ENCODE measurements around the gene ANKRD60.

ANKRD60 gene, protein sequence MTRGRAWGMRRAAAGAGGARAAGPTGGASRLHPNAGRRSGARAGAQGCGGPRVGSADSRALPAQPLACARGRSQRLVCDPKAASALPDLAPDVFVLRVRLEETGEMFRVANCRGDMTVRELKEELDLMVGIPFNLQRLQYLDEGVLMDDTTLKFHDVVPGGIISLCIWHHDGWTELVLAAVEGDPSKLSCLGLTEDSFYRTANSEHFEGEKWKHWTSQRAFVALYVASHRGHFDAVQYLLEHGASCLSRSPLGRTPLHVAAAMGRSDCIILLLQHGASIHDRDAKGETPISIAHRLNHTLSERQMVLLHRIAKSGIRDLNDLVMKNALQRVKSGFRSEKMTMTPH

DNA sequence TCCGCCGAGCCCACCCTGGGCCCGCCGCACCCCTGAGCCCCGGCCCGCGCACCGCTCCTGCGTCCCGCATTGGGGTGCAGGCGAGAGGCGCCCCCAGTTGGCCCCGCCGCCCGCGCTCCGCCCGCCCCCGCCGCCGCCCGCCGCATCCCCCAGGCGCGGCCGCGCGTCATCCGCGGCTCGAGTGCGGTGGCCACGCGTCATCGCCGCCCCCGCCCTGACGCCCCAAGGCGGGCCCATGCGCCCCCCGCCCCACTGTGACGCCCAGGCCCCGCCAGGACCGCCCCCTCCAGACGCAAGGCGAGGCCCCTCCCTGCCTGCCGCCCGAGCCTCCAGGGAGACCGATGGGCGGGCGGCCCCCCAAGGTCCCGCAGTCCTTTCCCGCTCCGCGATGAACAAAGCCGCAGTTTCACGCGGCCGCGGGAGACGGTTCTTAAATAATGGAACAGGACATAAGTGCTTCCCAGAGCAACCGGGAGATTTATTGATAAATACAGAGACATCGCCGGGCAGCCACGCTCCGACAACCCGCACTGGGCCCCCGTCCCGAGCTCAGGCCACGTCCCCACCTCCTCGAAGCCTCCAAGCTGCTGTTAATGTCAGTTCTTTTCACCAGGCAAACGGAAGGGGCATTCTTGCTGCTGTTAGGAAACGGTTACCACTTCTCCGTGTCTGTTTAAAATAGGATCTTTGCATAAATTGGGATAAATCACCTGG, at the start of gene ANKRD60:
ANKRD60 (minus strand) TSS at position 170 of the 714 bp plus-strand sequence; CDS start at position 170, 0 bp downstream.
- DNase-seq: peak; percentile 76

DNA sequence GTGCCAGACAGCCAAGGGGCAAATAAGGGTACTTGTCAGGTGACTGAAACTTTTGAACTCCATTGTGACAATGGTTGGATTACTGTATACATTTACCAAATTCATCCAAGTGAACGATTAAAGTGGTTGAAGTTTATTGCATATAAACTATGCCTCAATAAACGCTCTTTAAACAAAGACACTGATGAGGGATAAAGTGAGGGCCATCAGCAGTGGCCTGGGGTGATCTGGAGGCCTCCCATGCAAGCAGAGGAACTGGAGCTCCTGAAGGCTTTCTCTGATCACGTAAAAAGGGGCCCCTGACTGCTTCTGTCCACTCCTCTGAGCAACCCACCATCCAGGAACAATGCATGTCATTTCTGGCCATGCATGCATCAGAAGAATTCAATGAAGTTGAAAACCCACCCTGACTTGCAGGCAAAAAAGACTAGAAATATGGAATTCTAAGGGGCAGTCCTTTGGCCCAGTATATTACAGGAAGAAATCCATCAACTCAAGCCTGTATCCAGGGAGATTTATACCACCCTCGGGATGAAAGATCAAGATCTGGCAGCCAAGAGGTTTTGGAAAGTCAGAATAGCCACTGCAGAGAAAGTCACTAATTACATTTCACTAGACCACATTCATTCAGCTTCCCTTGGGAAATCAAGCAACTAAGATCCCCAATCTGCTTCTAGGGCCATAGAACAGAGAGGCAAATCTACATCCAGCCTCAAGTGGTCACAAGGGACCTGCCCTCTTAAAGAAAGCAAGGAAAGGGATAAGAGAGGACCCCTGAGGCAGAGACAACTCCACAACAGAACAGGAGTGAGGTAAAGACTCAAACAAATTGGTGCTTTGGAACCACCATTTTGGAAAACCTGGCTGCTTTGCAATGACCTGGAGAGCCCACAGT, 49.4 kb upstream of the ANKRD60 start:
- DNase-seq: no peak

DNA sequence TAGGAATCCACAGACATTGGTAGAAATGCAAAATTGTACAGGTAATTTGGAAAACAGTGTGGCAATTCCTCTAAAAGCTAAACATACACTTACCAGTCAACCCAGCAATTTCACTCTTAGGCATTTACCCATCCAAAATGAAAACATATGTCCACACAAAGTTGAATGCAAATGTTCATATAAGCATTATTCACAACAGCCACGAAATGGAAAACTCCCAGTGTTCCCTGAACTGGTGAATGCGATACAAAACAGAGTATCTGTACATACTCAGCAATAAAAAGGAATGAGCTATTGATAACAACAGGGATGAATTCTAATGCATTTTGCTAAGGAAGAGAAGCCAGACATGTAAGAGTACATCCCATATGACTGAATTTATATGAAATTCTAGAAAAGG, 48.7 kb upstream of the ANKRD60 start:
- DNase-seq: no peak

DNA sequence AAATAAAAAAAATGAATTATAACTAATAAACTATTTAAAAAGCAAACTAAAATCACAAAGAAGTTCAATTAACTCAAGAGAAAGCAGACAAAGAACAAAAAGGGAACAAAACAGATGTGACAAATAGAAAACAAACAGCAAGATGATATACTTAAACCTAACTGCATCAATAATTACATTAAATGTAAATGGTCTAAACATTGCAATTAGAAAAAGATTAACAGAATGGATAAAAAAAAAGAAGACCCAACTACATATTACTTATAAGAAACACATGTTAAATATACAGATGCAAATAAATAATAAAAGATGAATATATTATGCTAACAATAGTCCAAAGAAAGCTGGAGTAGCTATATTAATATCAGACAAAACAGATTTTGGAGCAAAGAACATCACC, 45.9 kb upstream of the ANKRD60 start:
- DNase-seq: no peak

DNA sequence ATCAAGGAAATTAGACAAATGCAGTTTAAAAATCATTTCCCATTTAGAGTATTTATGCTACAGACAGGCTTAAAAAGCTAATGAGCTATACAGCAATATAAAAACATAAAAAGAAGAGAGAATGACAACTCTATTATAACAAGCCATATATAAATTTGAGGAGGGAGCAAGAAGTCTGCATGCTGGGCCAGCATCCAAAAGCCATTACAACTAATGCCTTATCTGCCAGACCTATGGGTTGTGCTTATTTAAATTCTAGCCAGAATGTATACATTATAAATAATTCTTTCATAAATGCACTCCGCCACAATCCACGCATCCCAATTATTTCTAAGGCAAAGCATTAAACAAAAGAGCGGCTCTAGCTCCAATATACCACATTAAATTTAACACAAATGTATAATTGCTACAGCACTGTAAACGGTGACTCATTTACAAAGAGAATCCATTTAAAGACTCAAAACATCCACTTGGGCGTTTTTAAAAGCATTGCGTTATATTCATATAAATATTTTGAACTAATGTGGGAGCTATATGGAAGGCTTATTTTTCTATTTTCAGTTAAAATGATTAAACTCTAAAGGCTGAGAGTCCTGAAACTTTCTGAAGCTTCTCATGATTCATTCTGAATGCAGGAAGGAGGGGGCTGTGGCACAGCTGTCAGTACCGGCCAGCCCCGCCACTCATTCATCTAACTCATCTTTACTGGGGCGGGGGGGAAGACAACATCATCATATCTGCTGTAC, 43.3 kb upstream of the ANKRD60 start:
- DNase-seq: no peak

DNA sequence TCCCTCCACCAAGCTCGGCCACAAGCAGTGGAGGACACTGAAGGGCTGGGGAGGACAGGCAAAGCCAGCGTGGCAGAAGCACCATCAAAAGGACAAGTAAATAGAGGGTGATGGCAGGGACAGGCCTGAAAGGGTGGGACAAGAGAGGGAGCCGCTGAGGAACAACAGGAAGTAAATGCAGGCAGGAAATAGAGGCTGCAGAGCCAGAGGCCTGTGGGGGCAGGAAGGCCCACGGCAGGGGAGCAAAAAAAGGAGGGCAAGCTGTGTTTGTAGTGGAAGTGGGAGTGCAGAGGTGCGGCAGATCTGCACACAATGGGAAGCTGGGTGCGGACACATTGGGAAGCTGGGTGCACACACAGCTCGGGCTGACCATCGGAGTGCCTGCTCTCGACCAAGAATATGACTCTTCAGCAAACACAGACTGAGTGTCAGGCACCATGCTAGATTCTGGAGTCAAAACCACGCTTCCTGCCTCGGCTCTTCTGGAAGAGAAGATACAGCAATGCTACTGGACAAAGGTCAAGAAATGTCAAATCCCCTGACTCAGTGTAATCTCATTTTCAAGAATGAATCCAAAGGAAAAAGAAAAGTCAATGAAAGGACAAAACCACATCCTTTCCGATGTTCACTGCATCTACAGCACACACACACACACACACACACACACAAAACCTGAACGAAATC, 40.6 kb upstream of the ANKRD60 start:
- DNase-seq: no peak

DNA sequence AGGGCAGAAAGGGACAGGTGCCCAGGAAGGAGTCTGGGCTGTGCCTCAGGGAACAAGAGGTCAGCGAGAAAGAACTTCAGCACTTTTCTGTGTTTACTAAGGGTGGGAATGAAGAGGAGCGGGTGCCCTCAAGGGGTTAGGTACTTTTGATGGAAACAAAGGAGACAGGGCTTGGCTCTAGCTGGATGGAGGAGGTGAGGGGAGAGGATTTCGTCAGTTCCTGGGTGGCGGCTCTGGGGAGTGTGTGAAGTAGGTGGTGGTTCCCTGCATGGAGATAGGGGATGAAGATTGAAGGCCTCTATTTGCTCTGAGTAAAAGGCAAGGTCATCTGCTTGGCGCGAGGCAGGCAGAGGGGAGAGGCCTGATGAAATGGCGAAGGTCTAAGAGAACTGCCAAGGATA, 40.0 kb upstream of the ANKRD60 start:
- DNase-seq: no peak

DNA sequence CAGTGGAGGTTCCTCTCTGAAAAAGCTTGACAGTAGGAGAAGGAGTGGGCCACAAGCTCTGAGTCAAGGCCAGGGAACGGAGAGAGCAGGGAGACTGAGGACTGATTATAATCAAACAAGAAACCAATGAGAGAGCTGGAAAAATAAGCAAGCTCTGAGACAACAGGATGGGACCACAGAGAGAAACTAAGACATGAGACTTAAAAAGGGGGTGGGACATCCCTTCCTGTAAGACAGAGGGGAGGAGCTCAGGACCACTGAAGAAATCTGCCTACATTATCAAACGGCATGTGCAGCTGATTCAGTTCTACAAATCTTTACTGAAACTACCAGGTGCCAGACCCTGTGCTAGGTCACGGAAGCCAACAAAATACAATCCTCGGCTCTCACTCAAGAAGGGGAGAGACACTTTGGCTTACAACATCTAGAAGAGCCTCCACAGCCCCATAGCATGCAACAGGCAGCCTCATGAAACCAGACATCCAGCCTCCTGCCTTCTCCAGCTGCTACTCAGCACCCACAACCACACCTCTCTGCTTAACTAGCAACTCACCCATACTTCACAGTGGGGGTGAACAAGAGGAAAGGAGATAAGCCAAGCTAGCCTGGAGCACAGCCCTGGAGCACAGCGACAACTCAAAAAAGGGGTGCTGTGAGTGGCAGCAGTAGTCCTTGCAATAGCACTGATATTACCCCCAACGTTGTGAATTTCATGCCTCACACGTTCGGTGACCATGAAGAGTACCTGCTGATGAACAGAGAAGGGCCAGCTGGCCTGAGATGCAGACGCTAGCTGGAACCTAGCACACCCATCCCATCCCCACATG, 39.1 kb upstream of the ANKRD60 start:
- DNase-seq: no peak

DNA sequence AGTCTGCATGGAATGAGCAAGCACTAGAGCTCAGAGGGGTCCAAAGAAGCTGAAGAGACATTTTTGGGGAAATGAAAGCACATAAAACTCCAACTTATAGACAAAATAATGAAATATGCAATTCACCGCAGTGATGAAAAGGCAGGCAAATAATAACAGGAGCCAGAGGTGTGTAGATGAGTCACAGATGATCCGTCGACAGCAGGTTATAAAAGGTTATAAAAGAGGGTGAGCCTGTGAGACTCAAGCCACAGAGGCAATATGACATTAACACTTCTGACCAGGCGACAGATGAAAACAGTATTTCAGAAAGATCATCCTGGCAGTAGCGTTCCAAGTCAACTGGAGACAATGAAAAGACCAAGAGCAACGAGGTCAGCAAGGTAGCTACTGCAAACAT, 35.8 kb upstream of the ANKRD60 start:
- no peak for DNase-seq

DNA sequence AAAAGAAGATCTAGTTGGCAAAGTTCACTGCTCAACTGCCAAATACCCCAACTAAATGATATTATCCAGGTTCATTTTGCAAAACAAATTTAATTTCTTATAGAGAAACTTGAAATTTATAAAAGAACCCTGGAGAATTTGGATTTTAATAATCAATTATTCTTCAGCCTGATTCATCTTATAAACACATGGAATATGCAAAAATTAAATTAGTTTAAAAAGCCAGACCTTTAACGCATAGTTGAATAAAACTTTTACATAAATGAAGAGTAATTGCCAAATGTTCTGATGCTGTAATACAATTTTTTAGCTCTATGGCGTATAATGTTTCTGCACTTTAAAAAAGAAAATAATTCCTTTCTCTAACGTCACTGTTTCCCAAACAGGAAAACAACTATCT, 33.2 kb upstream of the ANKRD60 start:
- DNase-seq: no peak

DNA sequence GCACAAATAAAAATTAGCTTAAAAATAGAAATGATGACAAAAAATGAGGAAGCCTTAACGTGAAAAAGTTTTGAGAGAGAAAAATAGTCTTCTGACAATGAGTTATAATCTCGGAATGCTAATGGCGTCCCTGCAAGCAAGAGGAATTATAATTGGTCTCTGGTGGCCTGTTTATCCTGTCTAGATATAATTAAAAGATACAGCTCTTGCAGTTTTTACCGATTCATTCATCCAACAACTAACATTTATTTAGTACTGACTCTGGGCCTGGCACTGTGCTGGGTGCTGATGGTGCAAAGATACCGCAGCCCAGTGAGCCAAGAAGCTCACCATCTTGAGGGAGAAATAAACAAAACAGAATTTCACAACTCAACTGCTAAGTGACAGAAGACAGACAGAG, 31.6 kb upstream of the ANKRD60 start:
- DNase-seq: no peak

DNA sequence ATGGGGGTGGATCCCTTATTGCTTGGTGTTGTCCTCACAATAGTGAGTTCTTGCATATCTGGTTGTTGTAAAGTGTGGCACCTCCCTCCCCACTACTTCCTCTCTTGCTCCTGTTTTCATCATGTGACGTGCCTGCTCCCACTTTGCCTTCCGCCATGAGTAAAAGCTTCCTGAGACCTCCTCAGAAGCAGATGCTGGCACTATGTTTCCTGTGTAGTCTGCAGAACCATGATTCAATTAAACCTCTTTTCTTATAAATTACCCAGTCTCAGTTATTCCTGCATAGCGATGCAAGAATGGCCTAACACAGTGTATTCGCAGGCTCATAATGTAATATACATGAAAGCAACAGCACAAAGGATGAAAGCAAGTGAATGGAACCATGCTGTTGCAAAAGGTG, 28.4 kb upstream of the ANKRD60 start:
- no peak for DNase-seq

DNA sequence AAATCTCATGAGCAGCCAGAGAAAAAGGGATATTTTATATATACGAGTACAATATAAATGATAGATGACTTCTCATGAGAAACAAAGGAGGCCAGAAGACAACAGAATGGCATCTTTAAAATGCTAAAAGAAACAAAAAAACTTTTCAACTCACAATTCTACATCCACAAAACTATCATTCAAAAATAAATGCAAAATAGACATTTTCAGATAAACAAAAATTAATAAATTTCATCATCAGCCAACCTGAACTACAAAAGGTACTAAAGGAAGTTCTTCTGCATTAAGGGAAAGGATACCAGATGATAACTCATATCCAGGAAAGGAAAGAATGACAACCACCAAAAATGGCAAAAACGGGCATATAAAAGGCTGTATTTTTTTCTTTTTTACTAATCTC, 27.9 kb upstream of the ANKRD60 start:
- no peak for DNase-seq

DNA sequence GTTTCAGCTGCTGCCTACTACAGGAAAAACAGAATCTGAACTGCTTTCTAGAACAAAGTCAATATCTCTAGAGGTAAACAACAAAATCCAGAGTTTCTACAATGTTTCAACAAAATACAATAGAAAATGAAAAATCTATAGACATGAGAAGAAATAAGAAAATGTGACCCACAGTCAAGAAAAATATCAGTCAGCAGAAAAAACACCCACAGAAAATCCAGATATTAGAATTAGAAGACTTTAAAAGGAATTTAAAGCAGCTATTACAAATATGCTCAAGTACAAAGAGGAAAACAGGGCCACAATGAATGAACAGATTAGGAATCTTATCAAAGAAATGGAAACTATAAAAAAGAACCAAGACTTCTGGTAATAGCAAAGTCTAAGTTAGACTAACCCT, 26.4 kb upstream of the ANKRD60 start:
- no peak for DNase-seq

DNA sequence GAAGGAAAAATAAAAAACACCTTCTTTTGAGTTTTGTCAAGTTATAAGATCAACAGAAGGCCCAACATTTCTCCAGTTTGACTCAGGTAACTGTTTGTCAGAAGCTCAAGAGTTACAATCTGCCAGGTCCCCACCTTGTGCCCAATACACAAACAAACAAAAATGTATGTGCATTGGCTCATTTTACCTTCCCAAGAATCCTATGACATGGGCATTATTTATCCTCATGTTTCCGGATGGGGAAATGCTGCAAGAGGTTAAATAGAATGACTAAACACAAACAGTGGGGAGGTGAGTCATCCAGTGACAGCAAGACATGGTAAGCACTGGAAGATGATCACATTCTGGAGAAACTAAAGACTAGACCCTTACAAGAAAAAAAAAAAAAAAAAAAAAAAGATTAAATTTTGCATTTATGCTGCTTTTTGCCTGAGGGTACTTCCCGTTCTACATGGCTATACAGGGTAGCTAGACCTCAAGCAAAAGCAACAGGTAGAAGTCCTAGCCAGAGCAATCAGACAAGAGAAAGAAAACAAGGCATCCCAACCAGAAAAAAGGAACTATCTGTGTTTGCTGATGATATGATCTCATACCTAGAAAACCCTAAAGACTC, 23.6 kb upstream of the ANKRD60 start:
- no peak for DNase-seq

DNA sequence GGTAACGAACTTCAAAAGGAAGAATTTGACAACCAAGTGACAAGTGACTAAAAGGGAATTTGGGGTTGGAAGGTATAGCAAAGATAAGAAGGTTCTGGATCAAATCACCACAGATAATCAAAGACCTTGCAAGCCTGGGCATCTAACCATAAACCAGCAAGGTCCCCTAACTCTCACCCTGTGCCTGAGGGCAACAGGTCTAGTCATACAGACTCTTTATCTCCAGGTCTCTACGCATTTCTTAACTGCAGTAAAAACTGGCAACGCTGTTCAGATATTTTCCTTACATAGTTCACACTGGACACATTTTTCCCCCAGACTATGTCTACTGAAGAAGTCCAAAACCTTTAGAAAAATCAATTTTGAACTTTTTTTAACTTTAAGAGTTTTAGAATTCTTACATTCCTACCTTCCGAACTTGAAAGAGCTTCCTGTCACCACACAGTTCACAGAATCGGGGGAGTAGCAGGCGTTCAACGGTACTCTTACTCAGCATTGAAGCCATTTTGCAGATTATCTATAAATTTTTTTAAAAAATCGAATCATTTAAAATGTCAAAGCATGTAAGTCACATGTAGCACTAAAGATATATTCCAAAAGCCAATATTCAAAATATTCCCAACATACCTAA, 23.0 kb upstream of the ANKRD60 start:
- no peak for DNase-seq

DNA sequence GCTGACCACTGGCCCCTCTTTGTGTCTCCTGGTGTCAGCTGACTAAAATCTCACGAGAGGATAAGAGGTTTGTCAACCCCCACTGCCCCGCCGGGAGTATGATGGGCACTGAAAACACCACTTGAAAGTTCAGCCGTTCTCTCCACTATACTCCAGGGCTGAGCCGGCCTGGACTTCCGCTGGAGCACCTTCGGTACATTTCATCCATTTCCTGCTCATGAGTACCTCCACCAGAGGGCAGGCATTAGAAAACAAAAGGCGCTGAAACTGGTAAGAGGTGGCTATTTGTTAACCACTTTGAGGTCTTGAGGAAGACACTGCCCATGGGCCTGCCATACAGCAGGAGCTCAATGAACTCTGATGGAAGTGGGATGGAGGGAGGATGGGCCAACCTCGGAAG, 17.9 kb upstream of the ANKRD60 start:
- no peak for DNase-seq

DNA sequence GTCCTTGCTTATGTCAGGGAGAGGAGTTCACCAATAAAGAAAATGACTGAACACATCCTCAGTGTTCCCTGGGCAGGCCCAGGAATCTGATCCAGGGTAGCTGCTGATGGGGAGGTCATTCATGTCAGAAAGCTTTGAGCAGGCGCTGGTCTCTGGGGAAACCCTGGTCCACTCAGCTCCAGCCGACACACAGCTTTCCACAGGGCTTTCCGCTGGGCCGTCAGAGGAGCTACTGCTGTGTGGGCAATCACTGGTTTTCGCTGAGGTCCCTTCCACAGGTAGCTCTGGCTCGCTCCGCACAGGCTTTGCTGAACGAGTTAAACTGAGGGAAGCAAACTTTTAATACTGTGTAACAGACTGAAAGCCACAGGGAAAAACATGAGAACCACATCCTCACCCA, 17.5 kb upstream of the ANKRD60 start:
- DNase-seq: no peak

DNA sequence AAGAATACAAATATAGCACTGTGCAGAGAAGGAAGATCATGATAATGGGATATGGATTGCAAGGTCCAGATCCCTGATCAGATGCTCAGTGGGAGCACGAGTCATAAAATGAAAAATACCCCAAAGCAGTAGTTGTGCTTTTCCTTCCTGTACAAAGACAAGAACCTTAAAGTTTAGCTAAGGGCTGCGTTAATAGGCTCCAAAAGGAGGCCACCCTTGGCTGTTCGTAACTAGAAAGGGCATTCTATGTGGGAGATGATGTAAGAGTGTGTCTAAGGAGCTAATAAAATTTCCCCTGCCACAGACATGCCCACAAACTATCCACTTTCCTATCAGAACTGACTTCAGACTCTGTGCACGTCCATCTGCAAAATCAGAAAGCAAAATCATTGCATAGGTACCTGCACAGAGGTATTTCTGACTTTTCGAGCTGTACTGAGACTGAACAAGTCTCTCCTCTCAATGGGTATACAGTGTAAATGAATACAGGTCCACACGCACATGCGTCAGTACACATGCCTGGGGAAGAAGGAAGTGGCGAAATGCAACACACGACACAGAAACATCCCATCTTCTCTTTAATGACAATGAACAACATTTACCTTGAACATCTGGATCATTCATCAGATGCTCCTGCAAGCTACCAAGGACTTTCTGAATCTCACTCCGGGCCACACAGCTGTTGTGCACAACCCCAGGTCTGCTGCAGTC, 16.9 kb upstream of the ANKRD60 start:
- DNase-seq: no peak

Data from NCI-H146 (cell line).